Measurements from ENCODE around the gene USP5.

- TF ChIP-seq POLR2A (IDR thresholded peaks at IDR 0.05) (no peak), POLR2AphosphoS5 (IDR thresholded peaks at IDR 0.05; ENCODE audit: insufficient read depth in 1 of 2, low read depth in 1 of 2) (no peak)
- TF ChIP-seq, protein P1, sequence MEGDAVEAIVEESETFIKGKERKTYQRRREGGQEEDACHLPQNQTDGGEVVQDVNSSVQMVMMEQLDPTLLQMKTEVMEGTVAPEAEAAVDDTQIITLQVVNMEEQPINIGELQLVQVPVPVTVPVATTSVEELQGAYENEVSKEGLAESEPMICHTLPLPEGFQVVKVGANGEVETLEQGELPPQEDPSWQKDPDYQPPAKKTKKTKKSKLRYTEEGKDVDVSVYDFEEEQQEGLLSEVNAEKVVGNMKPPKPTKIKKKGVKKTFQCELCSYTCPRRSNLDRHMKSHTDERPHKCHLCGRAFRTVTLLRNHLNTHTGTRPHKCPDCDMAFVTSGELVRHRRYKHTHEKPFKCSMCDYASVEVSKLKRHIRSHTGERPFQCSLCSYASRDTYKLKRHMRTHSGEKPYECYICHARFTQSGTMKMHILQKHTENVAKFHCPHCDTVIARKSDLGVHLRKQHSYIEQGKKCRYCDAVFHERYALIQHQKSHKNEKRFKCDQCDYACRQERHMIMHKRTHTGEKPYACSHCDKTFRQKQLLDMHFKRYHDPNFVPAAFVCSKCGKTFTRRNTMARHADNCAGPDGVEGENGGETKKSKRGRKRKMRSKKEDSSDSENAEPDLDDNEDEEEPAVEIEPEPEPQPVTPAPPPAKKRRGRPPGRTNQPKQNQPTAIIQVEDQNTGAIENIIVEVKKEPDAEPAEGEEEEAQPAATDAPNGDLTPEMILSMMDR (IDR thresholded peaks at IDR 0.05), result no peak
These were observed 16.5 kb downstream of the USP5 start for GRCh38 chr12:6868211-6869048.

Data from vagina (tissue), 2 donors.